ENCODE measurements around the gene CENPP. TPM values are rescaled to one million over a fixed set of nuclear protein-coding genes. Genes with fewer than 3 reads are reported as not detected.

Gene CENPP
- total RNA-seq, 1 donor from 2014 or later, result 7.7 TPM

DNA sequence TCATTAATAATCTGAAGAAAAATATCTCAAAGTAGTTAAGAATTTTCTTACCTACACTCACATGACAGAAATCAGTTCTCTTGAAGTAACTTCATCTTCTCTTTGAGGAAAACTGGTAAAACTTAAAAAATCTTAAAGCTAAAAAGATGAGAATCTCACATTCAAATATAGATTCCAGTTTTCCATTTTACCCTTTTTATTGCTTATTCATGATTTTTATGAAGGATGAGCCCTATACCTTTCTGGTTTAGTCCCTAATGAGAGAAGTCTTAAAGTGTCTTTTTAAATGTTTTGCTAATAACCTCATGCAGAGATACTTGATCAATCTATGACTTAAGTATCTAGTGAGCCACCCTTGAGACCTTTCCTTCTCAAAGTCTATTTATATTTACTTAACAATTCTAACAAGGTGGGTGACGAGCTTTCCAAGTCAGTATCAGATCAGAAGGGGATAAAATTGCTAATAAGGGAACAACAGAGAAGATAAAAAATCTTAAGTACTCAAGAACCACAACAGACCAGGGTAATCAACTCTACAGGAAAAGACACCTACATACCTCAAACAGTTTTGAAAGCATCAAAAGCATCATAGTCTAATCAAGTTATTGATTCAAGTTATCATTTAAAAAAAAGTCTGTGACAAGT is 34.8 kb upstream of the CENPP start:
- Mint-ChIP-seq H3K27me3 (ENCODE audit: low read depth) (no peaks in the 10 kb centered on the region), H3K27ac (ENCODE audit: unreplicated experiment) (peak overlapping the region; percentile 100), H3K36me3 (ENCODE audit: low read depth) (peaks cover 26% of the 10 kb centered on the region), H3K4me1 (ENCODE audit: low read depth) (peaks cover 63% of the 10 kb centered on the region), H3K4me3 (ENCODE audit: unreplicated experiment) (peak overlapping the region; percentile 98), H3K9me3 (ENCODE audit: low read depth) (no peaks in the 10 kb centered on the region)
- TF ChIP-seq, protein P1, sequence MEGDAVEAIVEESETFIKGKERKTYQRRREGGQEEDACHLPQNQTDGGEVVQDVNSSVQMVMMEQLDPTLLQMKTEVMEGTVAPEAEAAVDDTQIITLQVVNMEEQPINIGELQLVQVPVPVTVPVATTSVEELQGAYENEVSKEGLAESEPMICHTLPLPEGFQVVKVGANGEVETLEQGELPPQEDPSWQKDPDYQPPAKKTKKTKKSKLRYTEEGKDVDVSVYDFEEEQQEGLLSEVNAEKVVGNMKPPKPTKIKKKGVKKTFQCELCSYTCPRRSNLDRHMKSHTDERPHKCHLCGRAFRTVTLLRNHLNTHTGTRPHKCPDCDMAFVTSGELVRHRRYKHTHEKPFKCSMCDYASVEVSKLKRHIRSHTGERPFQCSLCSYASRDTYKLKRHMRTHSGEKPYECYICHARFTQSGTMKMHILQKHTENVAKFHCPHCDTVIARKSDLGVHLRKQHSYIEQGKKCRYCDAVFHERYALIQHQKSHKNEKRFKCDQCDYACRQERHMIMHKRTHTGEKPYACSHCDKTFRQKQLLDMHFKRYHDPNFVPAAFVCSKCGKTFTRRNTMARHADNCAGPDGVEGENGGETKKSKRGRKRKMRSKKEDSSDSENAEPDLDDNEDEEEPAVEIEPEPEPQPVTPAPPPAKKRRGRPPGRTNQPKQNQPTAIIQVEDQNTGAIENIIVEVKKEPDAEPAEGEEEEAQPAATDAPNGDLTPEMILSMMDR (IDR thresholded peaks at IDR 0.05), result no peak
- DNase-seq (ENCODE audit: low spot score), result no peak

DNA sequence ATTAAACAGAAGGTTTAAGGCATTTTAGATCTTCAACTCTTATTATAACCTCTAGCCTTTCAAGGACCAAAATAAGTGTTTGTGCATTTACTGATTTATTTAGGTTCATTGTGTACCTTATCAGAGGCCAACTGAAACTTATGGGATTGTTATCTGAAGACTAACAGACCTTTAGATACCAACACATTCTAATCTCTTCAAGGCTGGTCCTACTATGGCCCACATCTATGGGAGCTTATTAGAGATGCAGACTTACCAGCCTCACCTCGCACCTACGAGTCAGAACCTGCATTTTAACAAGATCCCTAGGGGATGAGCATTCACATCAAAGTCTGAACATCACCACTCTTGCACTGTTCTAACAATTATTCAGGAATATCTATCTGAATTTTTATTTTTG is 34.2 kb upstream of the CENPP start:
- H3K27ac Mint-ChIP-seq (ENCODE audit: unreplicated experiment), result peak overlapping the region; percentile 100
- peak overlapping the region; percentile 98 for H3K4me3 Mint-ChIP-seq (ENCODE audit: unreplicated experiment)
- DNase-seq (ENCODE audit: low spot score), result no peak
- peaks cover 26% of the 10 kb centered on the region for H3K36me3 Mint-ChIP-seq (ENCODE audit: low read depth)
- H3K4me1 Mint-ChIP-seq (ENCODE audit: low read depth), result peaks cover 63% of the 10 kb centered on the region
- no peaks in the 10 kb centered on the region for H3K9me3 Mint-ChIP-seq (ENCODE audit: low read depth)
- TF ChIP-seq, protein P1 (IDR thresholded peaks at IDR 0.05), result no peak
- no peaks in the 10 kb centered on the region for H3K27me3 Mint-ChIP-seq (ENCODE audit: low read depth)

DNA sequence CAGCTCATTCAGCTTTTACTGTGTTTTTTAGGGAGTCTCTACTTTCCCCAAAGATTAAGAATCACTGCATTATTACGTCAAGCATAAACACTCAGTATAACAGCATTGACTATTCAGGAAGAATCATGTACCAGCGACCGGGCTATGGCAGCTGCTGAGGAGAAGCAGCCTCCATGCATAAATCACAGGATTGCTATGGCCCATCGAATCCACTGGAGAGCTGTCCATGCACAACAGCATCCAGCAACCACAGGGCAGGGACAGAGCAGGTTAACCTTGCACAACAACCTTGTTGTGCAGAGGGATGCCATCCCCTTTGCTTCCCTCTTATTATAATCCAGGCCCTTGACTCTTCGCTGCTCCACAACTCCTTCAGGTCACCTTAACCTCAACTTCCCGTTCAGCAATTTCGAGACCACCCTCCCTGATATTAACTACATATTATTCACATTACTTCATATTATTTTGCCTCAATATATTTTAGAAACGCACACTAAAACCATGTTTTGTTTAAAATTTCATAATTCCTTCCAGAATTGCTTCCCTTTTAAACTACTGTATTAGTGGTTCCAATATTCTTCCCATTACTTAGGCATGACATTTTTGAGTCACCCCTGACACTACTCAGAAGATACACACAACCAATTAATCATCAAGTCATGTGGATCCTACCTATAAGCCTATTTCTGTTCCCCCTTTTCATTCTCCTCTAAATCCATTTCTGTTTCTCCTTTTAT is 33.2 kb upstream of the CENPP start:
- H3K27ac Mint-ChIP-seq (ENCODE audit: unreplicated experiment), result peak overlapping the region; percentile 100

DNA sequence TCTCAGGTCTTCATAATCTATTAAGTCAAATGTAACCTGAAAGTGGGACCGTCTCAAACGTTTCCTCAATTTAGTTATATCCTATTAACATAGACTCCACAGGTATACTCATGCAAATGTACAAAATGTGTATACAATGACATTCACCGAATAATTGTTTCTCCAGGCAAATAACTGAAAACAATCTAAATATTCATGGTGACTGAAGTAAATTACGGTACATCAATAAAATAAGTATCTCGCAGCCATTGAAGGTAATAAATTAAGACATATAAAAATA is 32.7 kb upstream of the CENPP start:
- no peak for DNase-seq (ENCODE audit: low spot score)
- H3K4me3 Mint-ChIP-seq (ENCODE audit: unreplicated experiment), result peak overlapping the region; percentile 98
- H3K9me3 Mint-ChIP-seq (ENCODE audit: low read depth), result no peaks in the 10 kb centered on the region
- no peaks in the 10 kb centered on the region for H3K27me3 Mint-ChIP-seq (ENCODE audit: low read depth)
- TF ChIP-seq, protein P1 (IDR thresholded peaks at IDR 0.05), result no peak
- peak overlapping the region; percentile 100 for H3K27ac Mint-ChIP-seq (ENCODE audit: unreplicated experiment)
- peaks cover 25% of the 10 kb centered on the region for H3K36me3 Mint-ChIP-seq (ENCODE audit: low read depth)
- peaks cover 58% of the 10 kb centered on the region for H3K4me1 Mint-ChIP-seq (ENCODE audit: low read depth)

More for the DNA sequence above, 33.2 kb upstream of the CENPP start:
- H3K4me3 Mint-ChIP-seq (ENCODE audit: unreplicated experiment), result peak overlapping the region; percentile 98
- H3K4me1 Mint-ChIP-seq (ENCODE audit: low read depth), result peaks cover 60% of the 10 kb centered on the region
- DNase-seq (ENCODE audit: low spot score), result no peak
- no peaks in the 10 kb centered on the region for H3K27me3 Mint-ChIP-seq (ENCODE audit: low read depth)
- TF ChIP-seq, protein P1 (IDR thresholded peaks at IDR 0.05), result no peak
- peaks cover 26% of the 10 kb centered on the region for H3K36me3 Mint-ChIP-seq (ENCODE audit: low read depth)
- no peaks in the 10 kb centered on the region for H3K9me3 Mint-ChIP-seq (ENCODE audit: low read depth)

DNA sequence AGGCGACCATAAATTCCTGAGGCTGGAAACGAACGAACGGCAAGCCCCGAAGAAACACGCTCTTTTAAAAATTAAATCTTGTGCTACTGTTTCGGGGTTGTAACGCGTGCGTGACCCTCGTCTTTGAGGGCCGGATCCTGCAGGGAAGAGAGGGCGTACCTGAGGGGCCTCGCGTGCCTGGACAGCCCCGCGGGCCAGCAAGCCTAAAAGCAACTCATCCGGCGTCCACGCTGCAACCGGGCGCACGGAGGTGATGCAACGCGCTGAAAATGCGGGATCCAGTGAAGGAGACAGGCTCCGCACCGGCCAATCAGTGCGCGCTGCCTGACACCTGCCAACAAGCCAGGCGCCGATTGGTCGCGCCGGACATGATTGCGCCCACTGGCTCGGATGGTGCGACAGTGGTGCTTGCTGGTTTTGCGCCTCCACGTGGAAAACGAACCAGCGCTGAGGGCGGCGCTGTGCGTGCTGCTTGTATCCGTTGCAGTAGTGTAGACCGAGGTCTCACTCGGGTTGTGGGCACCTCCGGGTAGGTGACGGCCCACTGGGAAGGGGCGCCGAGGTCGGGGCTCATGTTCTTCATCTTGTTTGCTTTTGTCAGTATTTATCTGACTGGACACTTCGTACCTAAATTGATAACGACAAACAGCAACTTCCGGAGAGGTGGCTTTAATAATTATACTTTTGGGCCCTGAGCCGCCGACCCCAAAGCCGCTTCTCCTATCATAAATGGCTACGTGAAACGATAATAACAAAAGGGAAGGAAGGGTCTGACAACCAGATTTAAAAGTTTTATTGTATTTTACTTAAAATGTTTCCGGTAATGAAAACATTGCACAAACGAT is 32.1 kb upstream of the CENPP start, which contains the start of gene IARS1:
TSS of gene IARS1 (minus strand) at position 246 of the 845 bp plus-strand sequence. CDS start 4,278 bp downstream, outside the sequence.
- peaks cover 25% of the 10 kb centered on the region for H3K36me3 Mint-ChIP-seq (ENCODE audit: low read depth)
- no peaks in the 10 kb centered on the region for H3K9me3 Mint-ChIP-seq (ENCODE audit: low read depth)
- peak within 1 kb of the TSS; percentile 98 for H3K4me3 Mint-ChIP-seq (ENCODE audit: unreplicated experiment)
- H3K27me3 Mint-ChIP-seq (ENCODE audit: low read depth), result no peaks in the 10 kb centered on the region
- TF ChIP-seq, protein P1 (IDR thresholded peaks at IDR 0.05), result peak; percentile 71
- H3K27ac Mint-ChIP-seq (ENCODE audit: unreplicated experiment), result peak within 1 kb of the TSS; percentile 100
- DNase-seq (ENCODE audit: low spot score), result peak; percentile 99
- H3K4me1 Mint-ChIP-seq (ENCODE audit: low read depth), result peaks cover 53% of the 10 kb centered on the region
